EL (cell line): Measurements from ENCODE around the gene MARS1.
A peak's percentile ranks its signal among the peaks of the same experiment; 100 is the strongest.
"Not testable (repeated sequence)": the region's sequence is repeated elsewhere in the genome, so short reads cannot be mapped to it uniquely, and the experiment has no call there.

Experiments used
- DNase-seq: peaks from one replicate; pipeline ENCODE4 v3.0.0-alpha.2; 2016

Gene MARS1

GRCh38 chr12:57487597-57488401, at the start of gene MARS1:
Gene MARS1 (plus strand): TSS chr12:57488068. CDS start chr12:57488091, 23 bp downstream.
- DNase-seq, result peak; percentile 96

- no peak for DNase-seq
These were observed 49.5 kb upstream of the MARS1 start for GRCh38 chr12:57438400-57438799.

DNA sequence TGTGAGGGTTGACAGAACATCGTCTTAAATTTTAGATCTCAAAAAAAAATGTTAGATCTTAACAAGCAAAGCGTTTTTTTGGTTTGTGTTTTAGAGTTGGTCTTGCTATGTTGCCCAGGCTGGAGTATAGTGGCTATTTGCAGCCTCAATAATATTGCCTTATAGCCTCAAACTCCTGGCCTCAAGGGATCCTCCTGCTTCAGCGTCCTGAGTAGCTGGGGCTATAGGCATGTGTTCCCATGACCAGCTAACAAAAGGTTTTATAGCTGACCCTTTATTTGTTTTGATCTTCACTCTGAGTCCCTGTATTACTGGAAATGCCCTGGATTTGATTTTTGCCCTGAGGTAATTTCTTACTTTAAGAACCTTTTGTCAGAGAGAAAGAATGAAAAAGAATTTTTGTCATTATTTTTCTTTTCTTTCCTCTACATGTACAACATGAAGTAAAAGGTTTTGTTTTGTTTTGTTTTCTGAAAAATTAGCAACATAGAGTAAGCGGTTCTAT, 48.1 kb upstream of the MARS1 start:
- DNase-seq, result no peak

GRCh38 chr12:57441393-57441792, 46.5 kb upstream of the MARS1 start:
- not testable (repeated sequence) for DNase-seq

DNA sequence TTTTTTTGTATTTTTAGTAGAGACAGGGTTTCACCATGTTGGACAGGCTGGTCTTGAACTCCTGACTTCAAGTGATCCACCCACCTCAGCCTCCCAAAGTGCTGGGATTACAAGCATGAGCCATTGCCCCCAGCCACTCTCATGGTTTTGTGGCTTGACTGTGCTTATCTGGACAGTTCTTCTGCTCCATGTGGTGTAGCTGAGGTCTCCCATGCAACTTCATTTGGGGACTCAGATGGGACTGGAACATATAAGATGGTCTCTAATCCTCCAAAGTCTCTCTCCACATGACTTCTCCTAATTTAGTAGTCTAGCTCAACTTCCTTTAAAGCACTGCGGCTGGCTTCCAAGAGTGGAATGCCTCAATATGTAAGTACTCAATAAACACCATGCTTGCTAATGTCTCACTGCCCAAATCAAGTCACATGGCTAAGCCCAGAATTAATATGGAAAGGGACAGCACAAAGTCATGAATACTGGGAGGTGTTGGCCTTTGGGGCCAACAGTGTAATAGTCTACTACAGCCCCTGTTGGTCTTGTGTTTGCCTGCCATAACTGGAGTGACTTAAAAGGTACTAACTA, 45.9 kb upstream of the MARS1 start:
- DNase-seq, result peak; percentile 12

DNA sequence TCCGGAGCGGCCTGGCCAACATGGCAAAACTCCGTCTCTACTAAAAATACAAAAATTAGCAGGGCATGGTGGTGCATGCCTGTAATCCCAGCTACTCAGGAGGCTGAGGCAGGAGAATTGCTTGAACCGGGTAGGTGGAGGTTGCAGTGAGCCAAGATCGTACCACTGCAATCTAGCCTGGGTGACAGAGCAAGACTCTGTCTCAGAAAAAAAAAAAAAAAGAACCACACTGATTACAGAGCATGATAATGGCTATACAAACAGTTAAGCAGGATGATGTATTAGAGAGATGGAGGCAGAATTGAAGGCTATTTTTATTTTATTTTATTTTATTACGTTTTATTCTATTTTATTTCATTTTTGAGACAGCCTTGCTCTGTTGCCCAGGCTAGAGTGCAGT, 43.5 kb upstream of the MARS1 start:
- not testable (repeated sequence) for DNase-seq

DNA sequence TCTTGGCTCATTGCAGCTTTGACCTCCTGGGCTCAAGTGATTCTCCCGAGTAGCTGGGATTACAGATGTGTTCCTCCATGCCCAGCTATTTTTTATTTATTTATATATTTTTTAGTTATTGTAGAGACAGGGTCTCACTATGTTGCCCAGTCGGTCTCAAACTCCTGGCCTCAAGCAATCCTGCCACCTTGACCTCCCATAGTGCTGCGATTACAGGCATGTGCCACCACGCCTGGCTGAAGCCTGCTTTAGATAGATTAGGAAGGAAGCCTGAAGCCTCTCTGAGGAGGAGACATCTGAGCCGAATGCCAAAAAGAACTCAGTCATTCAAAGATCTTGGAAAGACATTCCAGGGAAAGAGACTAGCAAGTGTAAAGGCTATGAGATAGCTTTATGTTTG, 43.1 kb upstream of the MARS1 start:
- DNase-seq, result no peak

GRCh38 chr12:57446292-57446960, 41.4 kb upstream of the MARS1 start:
- no peak for DNase-seq

GRCh38 chr12:57448669-57449068, 39.2 kb upstream of the MARS1 start:
- no peak for DNase-seq

- DNase-seq, result no peak
These were observed 38.5 kb upstream of the MARS1 start for GRCh38 chr12:57449375-57449774.

DNA sequence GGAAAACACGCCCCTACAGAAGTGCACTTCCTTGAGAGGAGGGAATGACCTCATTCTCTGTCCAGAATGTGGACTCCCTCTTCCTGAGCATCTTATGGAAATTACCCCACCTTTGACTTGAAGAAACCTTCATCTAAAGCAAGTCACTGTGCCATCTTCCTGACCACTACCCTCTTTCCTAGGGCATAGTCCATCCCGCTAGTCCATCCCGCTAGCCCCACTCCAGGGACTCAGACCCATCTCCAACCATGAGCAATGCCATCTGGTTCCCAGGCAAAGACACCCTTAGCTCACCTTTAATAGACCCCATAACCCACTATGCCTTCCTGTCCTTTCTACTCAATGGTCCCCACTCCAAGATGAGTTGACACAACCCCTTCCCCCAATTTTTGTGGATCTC, 37.8 kb upstream of the MARS1 start:
- DNase-seq, result no peak

- peak; percentile 30 for DNase-seq
These were observed 36.6 kb upstream of the MARS1 start for GRCh38 chr12:57451233-57451778.

- DNase-seq, result peak; percentile 90
These were observed 35.5 kb upstream of the MARS1 start for GRCh38 chr12:57452181-57452936.

DNA sequence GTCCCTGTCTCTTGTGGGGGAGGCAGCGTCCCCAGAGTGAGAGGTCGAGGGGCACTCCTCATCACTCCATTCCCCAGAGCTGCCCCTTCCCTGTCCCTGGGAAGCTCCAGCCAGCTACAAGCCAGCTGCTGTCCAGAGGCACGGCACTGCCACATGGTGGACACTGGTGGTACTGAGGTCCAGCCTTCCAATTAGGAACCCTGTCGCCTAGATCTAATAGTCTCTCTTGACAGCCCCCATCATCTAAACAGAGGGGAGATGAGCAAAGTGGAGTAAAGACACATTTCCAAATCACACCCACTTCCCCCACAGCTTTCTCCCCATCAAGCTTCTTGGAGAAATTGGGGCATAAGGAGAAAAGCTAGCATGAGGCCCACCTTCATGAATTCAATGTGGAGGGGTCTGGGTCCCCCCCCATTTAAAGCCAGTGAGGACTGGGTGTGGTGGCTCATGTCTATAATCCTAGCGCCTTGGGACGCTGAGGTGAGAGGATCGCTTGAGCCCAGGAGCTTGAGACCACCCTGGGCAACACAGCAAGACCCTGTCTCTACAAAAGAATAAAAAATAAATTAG, 34.8 kb upstream of the MARS1 start:
- peak; percentile 83 for DNase-seq

GRCh38 chr12:57454213-57454565, 33.7 kb upstream of the MARS1 start:
- DNase-seq, result no peak

DNA sequence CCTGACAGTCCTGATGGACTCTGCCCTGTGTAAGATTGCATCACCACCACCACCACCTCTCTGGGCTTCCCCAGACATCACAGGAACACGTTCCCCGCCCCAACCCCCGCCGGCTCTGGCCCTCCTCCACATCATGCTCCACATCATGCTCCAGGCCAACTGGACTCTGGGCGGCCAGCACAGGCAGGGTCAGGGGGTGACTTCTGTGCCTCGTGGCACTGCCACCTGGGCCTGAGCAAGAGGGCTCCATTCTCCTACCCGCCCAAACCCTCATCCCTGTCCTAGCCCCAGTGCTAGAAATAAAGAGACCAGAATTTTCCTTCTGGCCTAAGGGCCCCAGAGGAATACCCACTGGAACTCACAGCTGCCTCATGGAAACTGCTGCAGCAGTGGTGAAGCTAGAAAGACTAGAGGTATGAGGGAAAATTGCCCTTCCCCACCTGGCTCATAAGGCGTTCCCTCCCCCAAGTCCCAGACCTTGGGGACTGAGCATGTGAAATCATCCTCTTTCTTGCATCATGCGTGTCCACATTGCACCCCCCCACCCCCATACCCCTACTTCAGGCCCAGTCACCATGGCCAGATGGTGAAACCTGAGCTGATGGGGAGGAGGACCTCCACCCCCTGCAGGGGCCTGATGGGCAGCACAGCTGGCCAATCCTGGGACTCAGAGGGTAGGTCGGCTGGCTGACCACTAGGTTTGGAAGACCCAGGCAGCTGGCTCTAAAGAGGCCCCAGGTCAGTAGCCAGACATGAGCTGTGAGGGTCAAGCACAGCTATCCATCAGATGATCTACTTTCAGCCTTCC, 33.1 kb upstream of the MARS1 start, which contains the start of gene INHBE:
TSS of gene INHBE (plus strand) at position 742 of the 808 bp plus-strand sequence. CDS start 230 bp downstream, outside the sequence.
- DNase-seq, result peak; percentile 81

GRCh38 chr12:57455374-57456144, 32.3 kb upstream of the MARS1 start:
- no peak for DNase-seq

- peak; percentile 51 for DNase-seq
These were observed 31.6 kb upstream of the MARS1 start for GRCh38 chr12:57456145-57456700.

DNA sequence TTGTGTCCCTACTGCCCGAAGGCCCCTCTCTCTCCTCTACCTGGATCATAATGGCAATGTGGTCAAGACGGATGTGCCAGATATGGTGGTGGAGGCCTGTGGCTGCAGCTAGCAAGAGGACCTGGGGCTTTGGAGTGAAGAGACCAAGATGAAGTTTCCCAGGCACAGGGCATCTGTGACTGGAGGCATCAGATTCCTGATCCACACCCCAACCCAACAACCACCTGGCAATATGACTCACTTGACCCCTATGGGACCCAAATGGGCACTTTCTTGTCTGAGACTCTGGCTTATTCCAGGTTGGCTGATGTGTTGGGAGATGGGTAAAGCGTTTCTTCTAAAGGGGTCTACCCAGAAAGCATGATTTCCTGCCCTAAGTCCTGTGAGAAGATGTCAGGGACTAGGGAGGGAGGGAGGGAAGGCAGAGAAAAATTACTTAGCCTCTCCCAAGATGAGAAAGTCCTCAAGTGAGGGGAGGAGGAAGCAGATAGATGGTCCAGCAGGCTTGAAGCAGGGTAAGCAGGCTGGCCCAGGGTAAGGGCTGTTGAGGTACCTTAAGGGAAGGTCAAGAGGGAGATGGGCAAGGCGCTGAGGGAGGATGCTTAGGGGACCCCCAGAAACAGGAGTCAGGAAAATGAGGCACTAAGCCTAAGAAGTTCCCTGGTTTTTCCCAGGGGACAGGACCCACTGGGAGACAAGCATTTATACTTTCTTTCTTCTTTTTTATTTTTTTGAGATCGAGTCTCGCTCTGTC, 31.0 kb upstream of the MARS1 start:
- peak; percentile 11 for DNase-seq
